Prostate gland (tissue), 2 donors: Measurements from ENCODE around the gene SAMD3.

ENCODE experiments used
- CTCF ChIP-seq, 4 experiments: fragments of 200-600 bp in 2 of 4; fragments of 450-650 bp in 2 of 4; sonication (generic) in 2 of 4; IDR thresholded peaks; 1 replicate in 3 of 4; 2 replicates in 1 of 4; pipeline ENCODE4 v1.5.1; 2016 to 2019; ENCODE audit warnings: antibody characterized with exemption in 4 of 4, mild to moderate bottlenecking in 2 of 4, moderate library complexity in 2 of 4
- POLR2A ChIP-seq: fragments of 450-650 bp; IDR thresholded peaks from one replicate; pipeline ENCODE4 v1.6.1; 2016; ENCODE audit warnings: antibody characterized with exemption, mild to moderate bottlenecking
- POLR2AphosphoS5 ChIP-seq: sonication (generic); formaldehyde crosslinking; IDR thresholded peaks from one replicate; pipeline ENCODE4 v1.6.1; 2017; ENCODE audit warnings: antibody characterized with exemption

DNA sequence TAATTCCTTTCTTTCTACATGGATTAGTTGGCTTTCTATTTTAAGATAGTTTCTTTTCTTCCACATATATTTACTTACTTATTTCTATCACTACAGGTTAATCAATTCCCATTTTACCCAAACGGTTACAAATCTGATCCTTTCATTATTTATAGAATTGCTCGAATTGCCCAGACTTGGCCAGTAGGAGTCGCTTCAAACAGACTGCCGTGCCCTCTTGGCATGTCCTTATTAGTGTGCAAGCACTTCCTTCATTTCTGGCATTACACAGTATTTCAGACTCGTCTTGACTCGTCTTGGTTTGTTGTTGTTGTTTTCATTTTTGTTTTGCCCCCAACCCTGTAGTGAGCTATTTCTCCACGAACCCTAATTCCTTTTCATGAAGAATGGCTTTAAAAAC lies 74.6 kb downstream of the SAMD3 start:
- no peak for TF ChIP-seq CTCF (IDR thresholded peaks at IDR 0.05)
- no peak for TF ChIP-seq POLR2A
- TF ChIP-seq POLR2AphosphoS5: no peak
